VCaP (cell line): ENCODE measurements around the gene LIPT2.

ENCODE experiments used
- H3K27ac ChIP-seq: fragments of 450-650 bp; 2 replicates; pipeline ENCODE4 v1.5.1; 2017
- TF ChIP-seq, protein P1 (sequence below): fragments of 450-650 bp; conservative IDR thresholded peaks from 2 replicates; pipeline ENCODE4 v1.5.1; 2017; ENCODE audit warnings: mild to moderate bottlenecking, moderate library complexity

Gene LIPT2

GRCh38 chr11:74452366-74452765 lies 41.2 kb downstream of the LIPT2 start:
- TF ChIP-seq, protein P1, sequence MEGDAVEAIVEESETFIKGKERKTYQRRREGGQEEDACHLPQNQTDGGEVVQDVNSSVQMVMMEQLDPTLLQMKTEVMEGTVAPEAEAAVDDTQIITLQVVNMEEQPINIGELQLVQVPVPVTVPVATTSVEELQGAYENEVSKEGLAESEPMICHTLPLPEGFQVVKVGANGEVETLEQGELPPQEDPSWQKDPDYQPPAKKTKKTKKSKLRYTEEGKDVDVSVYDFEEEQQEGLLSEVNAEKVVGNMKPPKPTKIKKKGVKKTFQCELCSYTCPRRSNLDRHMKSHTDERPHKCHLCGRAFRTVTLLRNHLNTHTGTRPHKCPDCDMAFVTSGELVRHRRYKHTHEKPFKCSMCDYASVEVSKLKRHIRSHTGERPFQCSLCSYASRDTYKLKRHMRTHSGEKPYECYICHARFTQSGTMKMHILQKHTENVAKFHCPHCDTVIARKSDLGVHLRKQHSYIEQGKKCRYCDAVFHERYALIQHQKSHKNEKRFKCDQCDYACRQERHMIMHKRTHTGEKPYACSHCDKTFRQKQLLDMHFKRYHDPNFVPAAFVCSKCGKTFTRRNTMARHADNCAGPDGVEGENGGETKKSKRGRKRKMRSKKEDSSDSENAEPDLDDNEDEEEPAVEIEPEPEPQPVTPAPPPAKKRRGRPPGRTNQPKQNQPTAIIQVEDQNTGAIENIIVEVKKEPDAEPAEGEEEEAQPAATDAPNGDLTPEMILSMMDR, result no peak
- H3K27ac ChIP-seq, result no peak overlapping the region

GRCh38 chr11:74450318-74450717 lies 43.2 kb downstream of the LIPT2 start:
- TF ChIP-seq, protein P1, result no peak
- H3K27ac ChIP-seq, result no peak overlapping the region

DNA sequence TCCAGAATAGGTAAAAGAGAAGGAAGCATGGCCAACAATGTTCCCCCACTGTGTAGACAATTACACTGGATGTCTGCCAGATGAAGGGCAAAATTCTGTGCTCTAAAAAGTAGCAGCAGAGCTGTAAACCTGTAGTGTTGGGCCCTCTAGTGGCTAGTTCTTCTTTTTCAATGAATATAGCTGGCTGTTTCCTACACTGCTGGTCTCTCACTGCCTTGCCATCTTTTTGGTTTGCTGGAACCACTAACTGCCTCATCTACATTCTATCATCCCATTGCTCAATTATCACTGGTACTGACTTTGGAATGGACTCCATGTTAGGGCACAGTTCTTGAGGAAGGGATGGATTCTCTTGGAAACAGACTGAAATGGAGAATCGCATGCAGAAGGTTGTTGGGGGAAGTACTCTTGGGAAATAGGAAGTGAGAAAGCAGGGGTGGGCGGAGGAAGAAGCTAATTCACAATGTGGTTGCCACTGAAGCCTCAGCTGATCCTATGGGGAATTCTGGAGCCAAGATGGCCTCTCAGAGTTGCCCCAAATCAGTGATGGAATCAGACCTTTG lies 44.1 kb downstream of the LIPT2 start:
- no peak overlapping the region for H3K27ac ChIP-seq
- TF ChIP-seq, protein P1, result peak; percentile 87

GRCh38 chr11:74447720-74448119 lies 45.8 kb downstream of the LIPT2 start:
- H3K27ac ChIP-seq, result no peak overlapping the region; the same call in 1 of the 2 replicates
- TF ChIP-seq, protein P1, result no peak

DNA sequence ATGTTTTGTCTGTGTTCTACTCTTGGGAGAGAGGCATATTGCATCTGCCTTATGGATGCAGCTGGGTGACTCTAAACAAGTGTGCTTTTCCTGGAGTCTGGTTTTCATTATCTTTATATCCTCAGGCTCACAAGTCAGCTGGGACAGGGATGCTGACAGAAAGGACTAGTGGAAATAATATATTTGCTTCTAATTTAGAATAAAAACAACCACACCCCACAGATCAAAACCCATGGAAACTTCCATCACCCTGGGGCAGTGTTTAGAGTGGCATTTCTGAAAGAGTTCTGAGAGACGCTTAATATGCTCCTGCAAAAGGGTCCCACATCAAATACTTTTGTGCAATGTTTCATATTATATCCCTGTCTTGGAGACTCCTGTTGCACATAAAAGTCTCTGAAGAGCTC lies 47.0 kb downstream of the LIPT2 start:
- TF ChIP-seq, protein P1, result no peak
- H3K27ac ChIP-seq, result no peak overlapping the region

GRCh38 chr11:74444173-74444826 lies 49.2 kb downstream of the LIPT2 start:
- H3K27ac ChIP-seq, result peak overlapping the region; percentile 77

DNA sequence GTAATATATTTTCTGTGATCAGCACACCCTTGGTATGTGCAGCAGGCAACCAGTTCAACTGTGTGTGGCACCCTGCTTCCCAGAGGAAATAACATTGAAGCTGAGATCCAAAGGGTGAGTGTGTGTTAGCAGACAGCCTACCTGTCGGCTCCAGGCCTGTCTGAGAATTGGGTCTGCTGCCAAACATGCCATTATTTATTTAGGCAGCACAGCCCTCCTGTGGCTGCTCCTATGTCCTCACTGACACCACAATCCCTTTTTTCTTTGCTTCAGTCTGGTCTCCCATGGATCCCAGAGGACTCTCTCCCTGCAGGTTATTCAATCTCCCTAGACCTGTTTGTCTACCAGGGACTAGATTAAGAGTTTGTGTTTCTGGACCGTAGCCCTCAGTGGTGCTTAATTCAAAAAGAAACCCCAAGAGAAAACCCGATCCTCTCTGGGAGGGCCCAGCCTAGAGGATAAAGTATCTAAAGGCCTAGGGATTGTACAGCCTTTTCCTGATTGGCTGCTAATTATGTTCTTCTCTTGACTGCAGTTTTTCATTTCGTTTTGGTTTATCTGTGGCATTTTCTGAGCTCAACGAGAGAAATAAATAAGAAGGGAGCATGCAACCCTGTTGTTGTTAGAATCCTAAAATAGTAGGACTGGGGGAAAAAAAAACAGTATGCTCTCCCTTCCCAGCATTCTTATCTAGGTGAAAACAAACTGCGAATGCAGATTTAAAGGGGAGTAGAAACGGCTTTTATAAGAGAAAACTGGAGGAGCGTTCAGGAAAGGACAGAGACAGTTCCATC lies 50.3 kb downstream of the LIPT2 start:
- peak overlapping the region; percentile 77 for H3K27ac ChIP-seq

More at GRCh38 chr11:74444173-74444826, 49.2 kb downstream of the LIPT2 start:
- TF ChIP-seq, protein P1, result no peak

More for the DNA sequence above, 50.3 kb downstream of the LIPT2 start:
- TF ChIP-seq, protein P1, result peak; percentile 80
